ENCODE results near the gene MVB12B. TPM values are rescaled to one million over a fixed set of nuclear protein-coding genes. Genes with fewer than 3 reads are reported as not detected.
A peak's percentile ranks its signal among the peaks of the same experiment; 100 is the strongest.

MVB12B gene
- total RNA-seq, 1 donor from 2014 or later, result 47.8 TPM

GRCh38 chr9:126341902-126342301 lies 15.3 kb downstream of the MVB12B start:
- DNase-seq, result no peak
- H3K4me1 ChIP-seq, result peaks cover 33% of the 10 kb centered on the region
- H3K27me3 ChIP-seq (ENCODE audit: low read depth), result no peaks in the 10 kb centered on the region
- intact Hi-C loops (cut with DNase I), result no loop called here
- no peaks in the 10 kb centered on the region for H3K9me3 ChIP-seq
- no peak overlapping the region for H3K27ac ChIP-seq
- no peak for TF ChIP-seq CTCF (IDR thresholded peaks at IDR 0.05)
- H3K4me3 ChIP-seq, result no peak overlapping the region
- no peak for ATAC-seq
- peaks cover 43% of the 10 kb centered on the region for H3K36me3 ChIP-seq

- intact Hi-C loops (cut with DNase I), result no loop called here
- H3K4me3 ChIP-seq, result no peak overlapping the region
- H3K27ac ChIP-seq, result no peak overlapping the region
- no peaks in the 10 kb centered on the region for H3K27me3 ChIP-seq (ENCODE audit: low read depth)
- H3K4me1 ChIP-seq, result peaks cover 33% of the 10 kb centered on the region
- DNase-seq (no peak), ATAC-seq (no peak)
- peaks cover 43% of the 10 kb centered on the region for H3K36me3 ChIP-seq
- TF ChIP-seq CTCF (IDR thresholded peaks at IDR 0.05), result no peak
- H3K9me3 ChIP-seq, result no peaks in the 10 kb centered on the region
Measured at GRCh38 chr9:126342621-126343031, 16.0 kb downstream of the MVB12B start.

- Histone ChIP-seq H3K9me3 (no peaks in the 10 kb centered on the region), H3K4me3 (no peak overlapping the region), H3K36me3 (peaks cover 43% of the 10 kb centered on the region), H3K4me1 (peaks cover 33% of the 10 kb centered on the region), H3K27ac (no peak overlapping the region), H3K27me3 (ENCODE audit: low read depth) (no peaks in the 10 kb centered on the region)
- intact Hi-C loops (cut with DNase I), result no loop called here
- TF ChIP-seq CTCF (IDR thresholded peaks at IDR 0.05), result no peak
- no peak for DNase-seq
- no peak for ATAC-seq
Measured at GRCh38 chr9:126343271-126343700, 16.7 kb downstream of the MVB12B start.

GRCh38 chr9:126346031-126346430 lies 19.4 kb downstream of the MVB12B start:
- DNase-seq, result no peak
- peaks cover 33% of the 10 kb centered on the region for H3K4me1 ChIP-seq
- no peaks in the 10 kb centered on the region for H3K27me3 ChIP-seq (ENCODE audit: low read depth)
- no peak overlapping the region for H3K27ac ChIP-seq
- TF ChIP-seq CTCF (IDR thresholded peaks at IDR 0.05), result no peak
- peaks cover 34% of the 10 kb centered on the region for H3K36me3 ChIP-seq
- H3K9me3 ChIP-seq, result peaks cover 4% of the 10 kb centered on the region
- intact Hi-C loops (cut with DNase I), result no loop called here
- no peak for ATAC-seq
- no peak overlapping the region for H3K4me3 ChIP-seq

- H3K4me1 ChIP-seq, result peaks cover 33% of the 10 kb centered on the region
- H3K27me3 ChIP-seq (ENCODE audit: low read depth), result no peaks in the 10 kb centered on the region
- TF ChIP-seq CTCF (IDR thresholded peaks at IDR 0.05), result no peak
- no peak overlapping the region for H3K4me3 ChIP-seq
- intact Hi-C loops (cut with DNase I), result no loop called here
- peak; percentile 37 to 38 for ATAC-seq
- DNase-seq, result peak; percentile 60
- peaks cover 24% of the 10 kb centered on the region for H3K36me3 ChIP-seq
- peak overlapping the region; percentile 74 for H3K27ac ChIP-seq
- H3K9me3 ChIP-seq, result peaks cover 9% of the 10 kb centered on the region
Measured at GRCh38 chr9:126347093-126347492, 20.5 kb downstream of the MVB12B start.
